GM06990 (cell line): ENCODE measurements around the gene ALDH3B2.
"Not testable (repeated sequence)": the region's sequence is repeated elsewhere in the genome, so short reads cannot be mapped to it uniquely, and the experiment has no call there.

ENCODE experiments used
- DNase-seq: peaks from one replicate; pipeline ENCODE4 v3.0.0-alpha.2; 2011; ENCODE audit not compliant: insufficient read length; ENCODE audit errors: extremely low read depth
- H3K27me3 ChIP-seq: replicated peaks from 2 replicates; pipeline ENCODE4 v1.6.0; 2011; ENCODE audit warnings: low read length; ENCODE audit not compliant: control insufficient read depth, insufficient read depth
- H3K36me3 ChIP-seq: 2 replicates; pipeline ENCODE4 v1.5.1; 2011; ENCODE audit warnings: low read length; ENCODE audit not compliant: control insufficient read depth, insufficient read depth
- H3K4me3 ChIP-seq: replicated peaks from 2 replicates; pipeline ENCODE4 v1.5.1; 2011; ENCODE audit warnings: low read depth, mild to moderate bottlenecking, control low read depth, low read length
- CTCF ChIP-seq: IDR thresholded peaks from 2 replicates; pipeline ENCODE4 v1.5.1; 2011; ENCODE audit warnings: low read length, control low read depth, mild to moderate bottlenecking, inconsistent platforms; ENCODE audit not compliant: insufficient read depth, poor library complexity, severe bottlenecking

The ALDH3B2 gene

GRCh38 chr11:67663532-67664212 is 10.8 kb downstream of the ALDH3B2 start:
- Histone ChIP-seq H3K27me3 (no peaks in the 10 kb centered on the region), H3K36me3 (no peaks in the 10 kb centered on the region), H3K4me3 (no peak overlapping the region)
- DNase-seq, result no peak
- no peak for TF ChIP-seq CTCF

GRCh38 chr11:67662835-67663531 is 11.4 kb downstream of the ALDH3B2 start:
- Histone ChIP-seq H3K27me3 (no peaks in the 10 kb centered on the region), H3K4me3 (no peak overlapping the region), H3K36me3 (no peaks in the 10 kb centered on the region)
- no peak for DNase-seq
- TF ChIP-seq CTCF, result no peak

DNA sequence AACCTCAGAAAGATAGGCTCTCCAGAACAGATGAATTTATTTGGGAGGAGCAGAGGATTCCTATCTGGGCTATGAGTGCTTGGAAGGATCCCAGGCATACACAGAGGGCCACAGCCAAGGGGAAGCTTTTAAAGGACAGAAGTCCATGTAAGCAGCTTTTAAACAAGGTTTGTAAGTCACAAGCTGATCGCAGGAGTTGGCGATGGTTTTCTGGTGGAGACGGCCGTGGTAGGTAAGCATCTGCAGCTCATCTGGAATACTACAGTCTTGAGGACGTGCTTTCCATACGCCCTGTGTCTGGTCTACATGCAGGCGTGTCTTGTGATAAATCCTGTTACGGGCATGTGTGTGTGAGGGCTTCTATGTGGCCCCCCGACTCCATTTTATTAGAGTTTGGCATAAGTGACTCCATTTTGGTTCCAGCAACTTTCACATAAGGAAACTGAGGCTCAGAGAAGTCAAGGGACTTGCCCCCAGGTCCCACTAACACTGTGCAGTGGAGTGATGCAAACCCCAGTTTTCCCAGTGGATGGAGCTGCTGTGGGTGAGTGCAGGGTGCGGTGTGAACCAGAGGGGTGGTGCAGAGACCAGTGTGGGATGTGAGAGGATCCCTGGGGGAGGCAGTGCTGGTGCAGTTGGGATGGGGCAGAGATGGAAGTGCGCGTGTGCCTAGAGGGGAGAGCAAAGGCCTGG is 12.1 kb downstream of the ALDH3B2 start:
- no peak for DNase-seq
- Histone ChIP-seq H3K27me3 (no peaks in the 10 kb centered on the region), H3K4me3 (no peak overlapping the region), H3K36me3 (no peaks in the 10 kb centered on the region)
- TF ChIP-seq CTCF, result no peak

GRCh38 chr11:67660752-67661151 is 13.7 kb downstream of the ALDH3B2 start:
- H3K36me3 ChIP-seq, DNase-seq, H3K27me3 ChIP-seq, H3K4me3 ChIP-seq: not testable (repeated sequence)

DNA sequence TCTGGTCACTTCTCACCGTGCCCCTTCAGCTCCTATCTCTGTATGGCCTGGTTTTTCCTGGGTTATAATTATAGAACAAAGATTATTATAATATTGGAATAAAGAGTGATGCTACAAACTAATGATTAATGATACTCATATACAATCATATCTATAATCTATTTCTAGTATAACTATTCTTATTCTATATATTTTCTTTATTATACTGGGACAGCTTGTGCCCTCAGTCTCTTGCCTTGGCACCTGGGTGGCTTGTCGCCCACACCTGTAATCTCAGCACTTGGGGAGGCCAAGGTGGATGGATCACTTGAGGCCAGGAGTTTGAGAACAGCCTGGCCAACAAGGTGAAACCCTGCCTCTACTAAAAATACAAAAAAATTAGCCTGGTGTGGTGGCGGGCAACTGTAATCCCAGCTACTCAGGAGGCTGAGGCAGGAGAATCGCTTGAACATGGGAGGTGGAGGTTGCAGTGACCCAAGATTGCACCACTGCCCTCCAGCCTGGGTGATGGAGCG is 14.7 kb downstream of the ALDH3B2 start:
- DNase-seq, H3K27me3 ChIP-seq, H3K4me3 ChIP-seq, H3K36me3 ChIP-seq: not testable (repeated sequence)

GRCh38 chr11:67657300-67657699 is 17.1 kb downstream of the ALDH3B2 start:
- Histone ChIP-seq H3K4me3 (no peak overlapping the region; the same call in 1 of the 2 replicates), H3K27me3 (no peaks in the 10 kb centered on the region), H3K36me3 (no peaks in the 10 kb centered on the region)
- peak; percentile 55 for DNase-seq
- TF ChIP-seq CTCF, result no peak
